HAP-1 (cell line): ENCODE data around the gene DBH.

Experiments
- DNase-seq, 2 experiments: peaks; one replicate each; pipeline ENCODE4 v3.0.0-alpha.2; 2016 to 2020; ENCODE audit warnings: low spot score in 2 of 2
- H3K27me3 ChIP-seq: fragments of 250-450 bp; sonication (Bioruptor Pico); 2 replicates; pipeline ENCODE4 v1.5.1; 2020; ENCODE audit warnings: low read depth, mild to moderate bottlenecking, moderate library complexity
- H3K36me3 ChIP-seq: fragments of 250-450 bp; sonication (Bioruptor Pico); replicated peaks from 2 replicates; pipeline ENCODE4 v1.5.1; 2020; ENCODE audit warnings: mild to moderate bottlenecking
- H3K4me1 ChIP-seq: fragments of 250-450 bp; sonication (Bioruptor Pico); 2 replicates; pipeline ENCODE4 v1.5.1; 2020; ENCODE audit warnings: mild to moderate bottlenecking
- H3K4me3 ChIP-seq: fragments of 250-450 bp; sonication (Bioruptor Pico); 2 replicates; pipeline ENCODE4 v1.5.1; 2020; ENCODE audit warnings: mild to moderate bottlenecking, moderate library complexity
- H3K9me3 ChIP-seq: fragments of 250-450 bp; sonication (Bioruptor Pico); 2 replicates; pipeline ENCODE4 v1.5.1; 2020; ENCODE audit warnings: mild to moderate bottlenecking, moderate library complexity
- in situ Hi-C: fragments of 300-500 bp; cut with MboI; formaldehyde crosslinking; loops from 3 replicates; pipeline ENCODE4 v1.14.3; 2020; ENCODE audit warnings: low sequenced_read_pairs, inconsistent platforms, mixed read lengths

DBH gene

DNA sequence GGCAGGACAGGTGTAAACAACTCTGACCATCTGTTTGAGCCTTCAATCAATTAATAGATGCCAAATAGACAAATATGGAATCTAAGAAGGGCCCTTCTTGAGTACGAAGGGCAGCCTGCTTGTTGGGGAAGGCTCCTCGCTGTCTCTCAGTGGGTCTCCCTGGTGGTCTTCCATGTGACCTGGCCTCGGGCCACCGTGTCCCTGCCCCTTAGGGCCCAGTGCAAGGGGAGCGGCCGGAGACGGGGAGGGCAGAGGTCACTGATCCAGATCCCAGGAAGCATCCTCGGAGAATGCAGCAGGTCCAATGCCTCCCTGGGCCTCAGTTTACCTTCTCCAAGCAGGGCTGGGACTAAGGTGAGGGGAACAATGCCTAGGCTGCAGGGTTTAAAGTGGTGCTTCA is 2.5 kb downstream of the DBH start:
- Histone ChIP-seq H3K9me3 (no peaks in the 10 kb centered on the region), H3K4me1 (no peaks in the 10 kb centered on the region), H3K36me3 (no peaks in the 10 kb centered on the region), H3K27me3 (peaks cover 76% of the 10 kb centered on the region), H3K4me3 (no peak overlapping the region)
- in situ Hi-C loops: no loop called here
- DNase-seq: no peak

DNA sequence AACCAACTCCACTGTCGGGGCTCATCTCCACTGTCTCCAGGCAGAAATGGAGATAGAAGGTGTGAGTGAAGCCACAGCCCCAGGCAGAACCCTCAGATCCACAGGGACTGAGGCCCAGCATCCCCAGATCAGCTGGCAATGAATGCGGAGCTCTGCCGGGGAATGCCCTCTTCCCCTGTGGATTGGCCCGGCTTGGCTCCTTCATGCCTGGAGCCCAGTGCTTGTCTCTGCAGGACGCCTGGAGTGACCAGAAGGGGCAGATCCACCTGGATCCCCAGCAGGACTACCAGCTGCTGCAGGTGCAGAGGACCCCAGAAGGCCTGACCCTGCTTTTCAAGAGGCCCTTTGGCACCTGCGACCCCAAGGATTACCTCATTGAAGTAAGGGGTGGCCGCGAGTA is 3.5 kb downstream of the DBH start:
- no peaks in the 10 kb centered on the region for H3K36me3 ChIP-seq
- in situ Hi-C loops: no loop called here
- no peak for DNase-seq
- H3K9me3 ChIP-seq: no peaks in the 10 kb centered on the region
- H3K4me1 ChIP-seq: no peaks in the 10 kb centered on the region
- peaks cover 82% of the 10 kb centered on the region for H3K27me3 ChIP-seq
- no peak overlapping the region for H3K4me3 ChIP-seq

DNA sequence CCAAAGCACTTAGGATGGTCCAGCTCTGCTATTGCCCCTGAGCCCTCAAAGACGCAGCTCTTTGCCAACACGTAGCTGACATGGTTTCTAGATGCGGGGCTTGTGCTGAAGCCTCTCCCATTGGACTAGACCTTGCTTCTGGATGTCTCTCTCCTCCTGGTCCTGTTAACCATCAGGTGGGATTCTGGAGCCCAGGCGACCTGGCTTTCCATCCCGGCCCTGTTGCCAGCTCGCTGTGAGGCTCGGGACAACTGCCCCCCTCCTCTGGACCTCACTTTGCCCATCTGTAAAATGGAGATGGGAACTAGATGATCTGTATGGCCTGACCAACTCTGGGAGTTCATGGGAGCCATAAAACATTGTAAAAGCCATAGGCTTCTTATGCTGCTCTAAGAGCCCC is 4.0 kb downstream of the DBH start:
- peaks cover 76% of the 10 kb centered on the region for H3K27me3 ChIP-seq
- in situ Hi-C loops: no loop called here
- no peaks in the 10 kb centered on the region for H3K4me1 ChIP-seq
- no peaks in the 10 kb centered on the region for H3K36me3 ChIP-seq
- no peaks in the 10 kb centered on the region for H3K9me3 ChIP-seq
- H3K4me3 ChIP-seq: no peak overlapping the region
- DNase-seq: no peak

DNA sequence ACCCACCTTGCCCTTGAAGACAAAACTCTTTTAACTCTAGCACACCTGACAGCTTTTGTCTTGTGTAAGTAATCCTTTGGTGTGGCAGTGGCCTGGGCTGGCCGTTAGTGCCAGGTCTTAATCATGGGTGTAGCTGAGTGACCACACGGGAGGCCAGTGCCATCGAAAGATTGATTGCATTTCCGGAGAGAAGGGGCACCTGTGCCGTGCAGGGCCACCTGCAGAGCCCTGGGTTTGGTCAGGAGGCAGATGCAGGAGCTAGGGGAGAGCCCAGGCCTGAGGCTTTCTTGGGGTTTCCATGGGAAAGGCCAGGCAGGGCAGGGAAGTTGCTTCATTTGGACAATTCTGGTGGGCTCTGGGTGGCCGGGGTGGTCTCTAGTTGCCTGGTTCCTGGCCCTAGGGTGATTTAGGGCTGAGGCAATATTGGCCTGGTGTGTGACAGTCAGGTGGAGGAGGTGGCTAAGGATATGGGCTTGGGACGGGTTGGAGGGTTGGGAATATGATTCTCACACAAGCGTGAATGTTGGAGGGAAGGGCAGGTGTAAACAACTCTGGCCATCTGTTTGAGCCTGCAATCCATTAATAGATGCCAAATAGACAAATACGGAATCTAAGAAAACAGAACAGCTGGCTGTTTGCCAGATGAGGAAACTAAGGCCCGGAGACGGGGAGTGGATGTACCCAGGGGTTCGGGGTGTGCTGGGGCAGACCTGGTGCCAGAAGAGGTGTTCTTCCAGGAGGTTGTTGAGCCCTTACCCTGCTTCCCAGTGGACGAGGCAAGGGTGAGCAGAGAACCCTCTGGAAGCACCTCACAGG is 4.6 kb downstream of the DBH start:
- Histone ChIP-seq H3K4me3 (no peak overlapping the region), H3K36me3 (no peaks in the 10 kb centered on the region), H3K27me3 (peaks cover 75% of the 10 kb centered on the region), H3K9me3 (no peaks in the 10 kb centered on the region), H3K4me1 (no peaks in the 10 kb centered on the region)
- in situ Hi-C loops: no loop called here
- no peak for DNase-seq

DNA sequence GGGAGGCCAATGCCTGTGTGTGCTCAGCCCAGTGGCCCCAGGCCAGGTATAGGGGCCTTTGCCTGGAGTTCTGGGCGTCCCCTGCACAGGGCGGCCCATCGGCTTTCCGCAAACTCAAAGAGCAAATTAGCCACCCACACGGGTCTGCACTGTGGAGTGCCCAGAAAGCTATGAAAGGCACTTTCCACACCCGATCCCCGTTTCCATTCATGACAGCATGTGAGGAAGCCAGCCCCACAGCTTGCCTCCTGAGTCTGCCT is 5.2 kb downstream of the DBH start:
- in situ Hi-C loops: no loop called here
- H3K4me3 ChIP-seq: no peak overlapping the region
- no peak for DNase-seq
- no peaks in the 10 kb centered on the region for H3K9me3 ChIP-seq
- no peaks in the 10 kb centered on the region for H3K36me3 ChIP-seq
- H3K27me3 ChIP-seq: peaks cover 70% of the 10 kb centered on the region
- H3K4me1 ChIP-seq: no peaks in the 10 kb centered on the region

DNA sequence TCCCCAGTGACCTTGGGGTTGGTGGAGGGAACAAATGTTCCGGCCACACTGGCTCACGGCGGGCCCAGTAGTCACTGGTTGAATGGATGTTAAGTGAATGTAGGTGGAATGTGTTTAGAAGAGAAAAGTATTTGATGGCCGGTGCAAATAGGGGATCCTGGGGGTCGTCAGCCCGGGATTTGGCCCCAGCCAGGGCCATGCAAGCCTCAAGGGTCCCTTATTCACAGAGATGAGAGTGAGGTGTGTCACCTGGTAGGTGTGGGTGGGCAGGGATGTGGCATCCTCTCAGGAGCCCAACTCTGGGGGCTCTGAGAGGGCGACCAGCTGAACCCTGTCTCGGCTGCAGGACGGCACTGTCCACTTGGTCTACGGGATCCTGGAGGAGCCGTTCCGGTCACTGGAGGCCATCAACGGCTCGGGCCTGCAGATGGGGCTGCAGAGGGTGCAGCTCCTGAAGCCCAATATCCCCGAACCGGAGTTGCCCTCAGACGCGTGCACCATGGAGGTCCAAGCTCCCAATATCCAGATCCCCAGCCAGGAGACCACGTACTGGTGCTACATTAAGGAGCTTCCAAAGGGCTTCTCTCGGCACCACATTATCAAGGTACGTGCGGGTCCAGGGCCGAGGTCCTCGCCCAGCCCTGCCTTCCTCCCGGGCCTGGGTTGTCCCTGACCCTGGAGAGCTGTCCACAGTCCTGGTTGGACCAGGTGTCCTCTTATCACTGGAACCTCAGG is 5.9 kb downstream of the DBH start:
- H3K4me1 ChIP-seq: no peaks in the 10 kb centered on the region
- in situ Hi-C loops: no loop called here
- H3K4me3 ChIP-seq: no peak overlapping the region
- no peaks in the 10 kb centered on the region for H3K36me3 ChIP-seq
- no peak for DNase-seq
- H3K27me3 ChIP-seq: peaks cover 66% of the 10 kb centered on the region
- no peaks in the 10 kb centered on the region for H3K9me3 ChIP-seq

DNA sequence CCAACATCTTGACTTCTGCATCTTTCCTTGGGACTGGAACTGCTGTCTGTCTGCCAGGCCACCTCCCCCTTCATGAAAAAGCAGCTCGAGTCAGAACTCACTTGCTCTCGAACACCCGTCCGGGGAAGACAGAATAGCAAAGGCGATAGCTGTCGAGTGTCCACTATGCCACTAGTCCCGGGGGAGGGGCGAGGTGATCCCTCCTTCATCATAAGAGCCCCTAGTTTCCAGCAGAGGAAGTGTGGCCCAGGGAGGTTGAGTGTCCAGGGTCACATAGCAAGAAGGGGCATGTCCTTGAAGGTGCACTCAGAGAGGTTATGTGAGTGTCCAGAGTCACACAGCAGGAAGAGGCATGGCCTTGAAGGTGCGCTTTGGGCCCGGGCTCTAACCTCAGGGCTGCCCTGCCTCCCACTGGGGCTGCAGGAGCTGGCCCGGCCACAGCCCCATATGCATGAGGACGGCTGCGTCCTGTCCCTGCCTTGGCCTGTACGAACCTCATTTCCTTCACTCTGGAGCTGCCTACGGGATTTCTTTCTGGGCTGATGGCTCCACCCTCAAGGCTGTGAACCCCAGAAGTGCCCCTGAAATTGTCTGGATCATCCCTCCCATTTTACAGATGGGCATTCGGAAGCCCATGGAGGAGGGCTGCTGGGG is 6.7 kb downstream of the DBH start:
- Histone ChIP-seq H3K9me3 (no peaks in the 10 kb centered on the region), H3K4me1 (no peaks in the 10 kb centered on the region), H3K4me3 (no peak overlapping the region), H3K27me3 (peaks cover 59% of the 10 kb centered on the region), H3K36me3 (no peaks in the 10 kb centered on the region)
- in situ Hi-C loops: no loop called here
- DNase-seq: no peak

DNA sequence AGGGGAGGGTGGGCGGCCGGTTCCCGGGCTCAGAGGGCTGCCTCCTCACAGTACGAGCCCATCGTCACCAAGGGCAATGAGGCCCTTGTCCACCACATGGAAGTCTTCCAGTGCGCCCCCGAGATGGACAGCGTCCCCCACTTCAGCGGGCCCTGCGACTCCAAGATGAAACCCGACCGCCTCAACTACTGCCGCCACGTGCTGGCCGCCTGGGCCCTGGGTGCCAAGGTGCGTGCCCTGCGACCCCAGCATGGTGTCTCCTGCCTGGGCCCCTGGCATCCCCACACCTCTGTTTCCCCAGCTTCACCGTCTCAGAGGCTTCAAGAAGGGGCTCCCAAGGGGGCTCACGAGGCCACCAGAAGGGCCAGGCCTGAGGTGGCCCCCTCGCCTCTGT is 7.2 kb downstream of the DBH start:
- DNase-seq: no peak
- peaks cover 61% of the 10 kb centered on the region for H3K27me3 ChIP-seq
- no peaks in the 10 kb centered on the region for H3K4me1 ChIP-seq
- no peaks in the 10 kb centered on the region for H3K9me3 ChIP-seq
- in situ Hi-C loops: no loop called here
- H3K36me3 ChIP-seq: no peaks in the 10 kb centered on the region
- no peak overlapping the region for H3K4me3 ChIP-seq

DNA sequence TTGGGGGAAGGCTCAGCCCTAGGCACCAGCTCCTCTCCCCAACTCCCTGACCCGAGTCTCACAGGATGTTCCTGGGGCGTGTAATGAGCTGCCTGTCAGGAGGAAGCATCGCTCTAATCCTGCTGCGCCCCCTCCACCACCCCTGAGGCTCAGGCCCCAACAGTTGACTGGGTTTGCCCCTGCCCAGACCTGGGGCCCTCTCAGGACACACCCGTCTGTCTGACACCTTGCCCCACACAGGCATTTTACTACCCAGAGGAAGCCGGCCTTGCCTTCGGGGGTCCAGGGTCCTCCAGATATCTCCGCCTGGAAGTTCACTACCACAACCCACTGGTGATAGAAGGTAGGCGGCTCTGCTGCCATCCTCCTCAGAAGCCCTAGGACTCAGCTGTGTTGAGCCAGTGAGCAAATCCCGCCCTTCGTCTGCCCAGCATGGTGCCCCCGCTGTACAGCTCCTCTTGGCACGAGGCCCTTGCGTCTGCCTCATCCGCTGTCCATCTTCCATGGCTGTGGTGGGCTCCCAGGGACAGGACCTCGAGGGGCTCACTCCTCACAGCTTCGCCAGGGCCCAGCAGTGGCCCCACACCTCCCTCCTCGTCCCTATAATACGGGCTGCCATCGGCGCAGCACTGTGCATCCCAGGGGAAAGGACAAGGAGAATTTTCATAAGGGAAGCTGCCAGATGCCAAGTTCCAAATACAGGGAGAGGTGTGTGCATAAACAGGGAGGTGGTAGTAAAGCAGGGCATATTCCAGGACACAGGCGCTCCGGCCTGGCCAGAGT is 8.0 kb downstream of the DBH start:
- DNase-seq: no peak
- no peaks in the 10 kb centered on the region for H3K4me1 ChIP-seq
- no peak overlapping the region for H3K4me3 ChIP-seq
- no peaks in the 10 kb centered on the region for H3K9me3 ChIP-seq
- peaks cover 66% of the 10 kb centered on the region for H3K27me3 ChIP-seq
- no peaks in the 10 kb centered on the region for H3K36me3 ChIP-seq
- in situ Hi-C loops: no loop called here

DNA sequence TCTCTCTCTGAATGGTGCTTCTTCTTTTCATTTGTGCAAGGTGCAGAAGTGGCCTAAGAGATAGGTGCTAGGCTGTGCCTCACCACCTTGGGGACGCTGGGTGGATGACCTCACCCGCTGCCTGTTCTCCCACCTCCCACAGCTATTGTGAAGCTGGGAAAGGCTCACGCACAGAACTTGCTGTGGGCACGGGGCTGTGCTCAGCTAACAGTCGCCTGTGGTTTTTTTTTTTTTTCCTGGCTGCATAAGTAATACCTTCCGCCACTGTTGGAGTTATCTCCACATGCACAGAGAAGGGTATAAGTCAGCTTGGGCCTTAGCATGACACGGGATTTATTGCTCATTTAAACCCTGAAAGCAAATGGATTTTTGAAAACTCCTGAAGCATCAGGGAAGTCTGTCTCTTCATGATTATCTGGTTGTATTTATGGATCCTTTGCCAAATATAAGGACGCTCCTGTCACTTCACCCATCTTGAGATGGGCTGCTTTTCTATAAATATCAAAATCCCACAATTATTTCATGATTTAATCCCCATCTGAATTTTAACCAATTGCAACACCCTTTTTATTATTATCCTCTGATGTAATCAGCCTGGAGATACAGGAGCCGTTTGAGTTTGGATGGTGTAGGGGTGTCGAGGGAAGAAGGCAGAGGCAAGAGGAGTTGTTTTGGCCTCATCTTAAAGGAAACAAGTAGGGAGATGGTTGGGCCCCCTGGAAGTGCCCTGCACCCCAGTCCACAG is 9.0 kb downstream of the DBH start:
- Histone ChIP-seq H3K9me3 (no peaks in the 10 kb centered on the region), H3K27me3 (peaks cover 63% of the 10 kb centered on the region), H3K36me3 (no peaks in the 10 kb centered on the region), H3K4me1 (no peaks in the 10 kb centered on the region), H3K4me3 (no peak overlapping the region)
- in situ Hi-C loops: no loop called here
- no peak for DNase-seq

DNA sequence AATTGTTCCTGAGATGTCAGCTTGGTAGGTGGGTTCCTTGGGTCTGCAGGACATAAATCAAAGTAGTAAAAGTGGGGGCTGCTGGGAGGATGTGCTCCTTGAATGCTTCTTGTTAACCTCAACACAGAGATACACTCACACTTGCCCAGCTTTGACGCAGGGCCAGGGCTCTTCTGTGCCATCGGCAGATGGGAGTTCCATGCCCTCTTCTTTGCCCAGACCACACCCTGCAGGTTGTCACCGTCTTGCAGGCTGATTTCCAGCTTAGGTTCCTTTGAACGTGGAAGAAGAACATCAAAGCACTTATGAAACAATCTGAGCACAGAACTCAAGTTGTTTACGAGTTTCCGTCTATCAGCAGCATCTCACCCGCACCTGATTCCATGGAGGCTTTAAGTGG is 11.0 kb downstream of the DBH start:
- Histone ChIP-seq H3K27me3 (peaks cover 50% of the 10 kb centered on the region), H3K36me3 (no peaks in the 10 kb centered on the region), H3K9me3 (no peaks in the 10 kb centered on the region), H3K4me3 (no peak overlapping the region), H3K4me1 (no peaks in the 10 kb centered on the region)
- in situ Hi-C loops: no loop called here
- no peak for DNase-seq

DNA sequence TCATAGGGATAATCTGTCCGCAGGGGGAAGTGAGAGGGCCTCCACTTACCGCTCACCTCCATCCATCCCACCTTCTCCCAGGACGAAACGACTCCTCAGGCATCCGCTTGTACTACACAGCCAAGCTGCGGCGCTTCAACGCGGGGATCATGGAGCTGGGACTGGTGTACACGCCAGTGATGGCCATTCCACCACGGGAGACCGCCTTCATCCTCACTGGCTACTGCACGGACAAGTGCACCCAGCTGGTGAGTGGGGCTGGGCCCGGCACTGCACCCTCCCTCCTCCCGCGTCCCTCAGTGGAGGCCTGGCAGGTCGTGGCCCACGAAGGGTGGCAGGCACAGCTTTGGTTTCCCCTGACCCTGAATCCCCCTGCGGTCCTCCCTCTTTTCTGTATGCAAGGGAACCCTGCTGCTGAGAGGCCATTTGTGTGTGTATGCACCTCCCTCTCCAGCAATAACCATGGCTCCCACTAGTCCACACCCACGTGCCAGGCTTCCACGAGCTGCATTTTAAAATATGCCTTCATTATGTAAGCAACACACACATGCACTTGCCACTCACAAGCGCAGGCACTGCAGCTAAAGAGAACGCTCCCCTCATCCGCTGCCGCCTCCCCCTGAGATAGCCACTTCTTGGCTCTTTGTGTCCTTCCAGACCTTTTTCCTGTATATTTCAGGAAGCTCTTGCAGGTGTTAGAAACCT is 11.8 kb downstream of the DBH start:
- Histone ChIP-seq H3K9me3 (no peaks in the 10 kb centered on the region), H3K27me3 (peaks cover 43% of the 10 kb centered on the region), H3K36me3 (no peaks in the 10 kb centered on the region), H3K4me1 (no peaks in the 10 kb centered on the region), H3K4me3 (no peak overlapping the region)
- no peak for DNase-seq
- in situ Hi-C loops: no loop called here

DNA sequence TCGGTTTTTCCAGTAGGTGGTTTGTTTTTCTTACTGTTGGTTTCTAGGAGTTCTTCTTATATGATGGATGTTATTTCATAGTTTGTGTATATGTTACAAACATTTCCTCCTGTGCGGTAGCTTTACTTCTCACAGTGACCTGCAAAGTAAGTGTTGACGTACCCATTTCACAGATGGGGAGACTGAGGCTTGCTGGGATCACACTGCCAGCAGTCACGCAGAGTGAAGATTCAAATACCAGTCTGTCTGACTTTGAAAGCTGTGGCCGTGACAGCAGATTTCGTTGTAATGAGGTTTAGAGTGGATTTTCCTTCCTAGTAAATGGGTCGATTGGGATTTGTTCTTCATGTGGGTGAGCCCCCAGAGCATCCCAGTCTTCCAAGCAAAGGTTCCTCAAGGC is 13.0 kb downstream of the DBH start:
- in situ Hi-C loops: no loop called here
- no peaks in the 10 kb centered on the region for H3K36me3 ChIP-seq
- H3K27me3 ChIP-seq: peaks cover 40% of the 10 kb centered on the region
- no peak for DNase-seq
- H3K9me3 ChIP-seq: no peaks in the 10 kb centered on the region
- no peak overlapping the region for H3K4me3 ChIP-seq
- H3K4me1 ChIP-seq: no peaks in the 10 kb centered on the region
